GM23248 (cell line): Measurements from ENCODE around the gene PRSS8.

Experiments
- EZH2 ChIP-seq: fragments of 200-600 bp; sonication (generic); IDR thresholded peaks from 2 replicates; pipeline ENCODE4 v1.6.1; 2018; ENCODE audit warnings: antibody characterized with exemption, mild to moderate bottlenecking; ENCODE audit not compliant: insufficient read depth, poor library complexity, severe bottlenecking
- EZH2phosphoT487 ChIP-seq: fragments of 200-600 bp; sonication (generic); IDR thresholded peaks from 2 replicates; pipeline ENCODE4 v1.6.1; 2018; ENCODE audit warnings: antibody characterized with exemption, moderate library complexity, mild to moderate bottlenecking, low read depth; ENCODE audit not compliant: insufficient read depth

DNA sequence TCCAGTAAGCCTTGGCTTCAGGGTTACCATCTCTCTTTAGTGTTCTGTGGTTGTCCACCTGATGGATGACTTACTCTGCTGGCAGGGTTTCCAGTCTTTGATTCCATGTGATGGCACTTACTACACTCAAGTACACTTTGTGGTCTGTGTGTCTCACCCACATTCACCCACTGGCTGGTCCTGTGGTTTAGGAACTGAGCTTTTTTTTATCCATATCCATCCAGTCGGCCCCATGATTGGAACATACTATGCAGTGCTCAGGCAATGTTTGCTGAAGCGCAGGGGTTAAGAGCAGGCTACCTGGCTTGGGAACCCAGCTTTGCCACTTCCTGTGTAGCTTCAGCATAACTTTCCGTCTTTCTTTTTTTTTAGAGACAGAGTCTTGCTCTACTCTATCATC lies 41.6 kb upstream of the PRSS8 start:
- TF ChIP-seq EZH2 (no peak), EZH2phosphoT487 (no peak)
